HL-60 (cell line): ENCODE data around the gene RPS6KA4.

Experiments
- DNase-seq, 2 experiments: peaks; one replicate each; pipeline ENCODE4 v3.0.0-alpha.2; 2010 to 2020; ENCODE audit warnings: low read depth in 1 of 2, low spot score in 1 of 2
- H3K27ac ChIP-seq: fragments of 250-450 bp; sonication (Bioruptor Pico); replicated peaks from 2 replicates; pipeline ENCODE4 v1.5.1; 2020; ENCODE audit warnings: mild to moderate bottlenecking, moderate library complexity
- H3K27me3 ChIP-seq: fragments of 250-450 bp; sonication (Bioruptor Pico); 2 replicates; pipeline ENCODE4 v1.5.1; 2021; ENCODE audit warnings: mild to moderate bottlenecking, moderate library complexity; ENCODE audit not compliant: insufficient read depth, poor library complexity, severe bottlenecking
- H3K4me3 ChIP-seq: replicated peaks from 2 replicates; pipeline ENCODE4 v1.5.1; 2011; ENCODE audit warnings: mild to moderate bottlenecking, control low read depth, low read length; ENCODE audit not compliant: insufficient read depth
- GABPA ChIP-seq: IDR thresholded peaks from 2 replicates; pipeline ENCODE4 v1.6.1; 2012; ENCODE audit warnings: low read depth
- POLR2AphosphoS5 ChIP-seq: IDR thresholded peaks from 2 replicates; pipeline ENCODE4 v1.6.1; 2012; ENCODE audit warnings: low read depth
- SPI1 ChIP-seq: IDR thresholded peaks from 2 replicates; pipeline ENCODE4 v1.6.1; 2012; ENCODE audit warnings: low read depth, mild to moderate bottlenecking, borderline replicate concordance
- TF ChIP-seq, protein P1 (sequence below): IDR thresholded peaks from 2 replicates; pipeline ENCODE4 v1.6.1; 2012; ENCODE audit warnings: low read depth; ENCODE audit not compliant: insufficient replicate concordance
- TF ChIP-seq, protein P2 (sequence below): IDR thresholded peaks from one replicate; pipeline ENCODE4 v1.5.1; 2011; ENCODE audit warnings: low read length, control low read depth, inconsistent platforms; ENCODE audit not compliant: insufficient read depth

RPS6KA4 gene

DNA sequence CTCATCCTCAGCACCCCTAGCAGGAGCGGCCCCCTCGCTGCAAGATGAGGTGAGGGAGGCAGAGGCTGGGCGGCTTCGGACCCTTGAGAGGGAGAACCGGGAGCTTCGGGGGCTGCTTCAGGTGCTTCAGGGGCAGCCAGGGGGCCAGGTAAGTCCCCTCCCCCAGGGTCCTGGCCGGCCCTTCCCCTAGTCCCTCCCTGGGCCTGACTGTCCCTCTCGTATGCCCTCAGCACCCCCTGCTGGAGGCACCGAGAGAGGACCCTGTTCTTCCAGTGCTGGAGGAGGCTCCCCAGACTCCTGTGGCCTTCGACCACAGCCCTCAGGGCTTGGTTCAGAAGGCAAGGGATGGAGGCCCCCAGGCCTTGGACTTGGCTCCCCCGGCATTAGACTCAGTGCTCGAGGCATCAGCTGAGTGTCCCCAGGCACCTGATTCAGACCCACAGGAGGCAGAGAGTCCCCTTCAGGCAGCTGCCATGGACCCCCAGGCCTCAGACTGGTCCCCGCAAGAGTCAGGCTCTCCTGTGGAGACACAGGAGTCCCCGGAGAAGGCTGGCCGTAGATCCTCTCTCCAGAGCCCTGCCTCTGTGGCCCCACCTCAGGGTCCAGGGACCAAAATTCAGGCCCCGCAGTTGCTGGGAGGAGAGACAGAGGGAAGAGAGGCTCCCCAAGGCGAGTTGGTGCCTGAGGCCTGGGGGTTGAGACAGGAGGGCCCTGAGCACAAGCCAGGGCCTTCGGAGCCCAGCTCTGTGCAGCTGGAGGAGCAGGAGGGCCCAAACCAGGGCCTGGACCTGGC lies 15.0 kb upstream of the RPS6KA4 start:
- H3K4me3 ChIP-seq, result no peak overlapping the region
- DNase-seq, result peak in 1 of 2 experiments; percentile 41
- no peaks in the 10 kb centered on the region for H3K27me3 ChIP-seq
- no peak overlapping the region for H3K27ac ChIP-seq
- TF ChIP-seq, protein P1, sequence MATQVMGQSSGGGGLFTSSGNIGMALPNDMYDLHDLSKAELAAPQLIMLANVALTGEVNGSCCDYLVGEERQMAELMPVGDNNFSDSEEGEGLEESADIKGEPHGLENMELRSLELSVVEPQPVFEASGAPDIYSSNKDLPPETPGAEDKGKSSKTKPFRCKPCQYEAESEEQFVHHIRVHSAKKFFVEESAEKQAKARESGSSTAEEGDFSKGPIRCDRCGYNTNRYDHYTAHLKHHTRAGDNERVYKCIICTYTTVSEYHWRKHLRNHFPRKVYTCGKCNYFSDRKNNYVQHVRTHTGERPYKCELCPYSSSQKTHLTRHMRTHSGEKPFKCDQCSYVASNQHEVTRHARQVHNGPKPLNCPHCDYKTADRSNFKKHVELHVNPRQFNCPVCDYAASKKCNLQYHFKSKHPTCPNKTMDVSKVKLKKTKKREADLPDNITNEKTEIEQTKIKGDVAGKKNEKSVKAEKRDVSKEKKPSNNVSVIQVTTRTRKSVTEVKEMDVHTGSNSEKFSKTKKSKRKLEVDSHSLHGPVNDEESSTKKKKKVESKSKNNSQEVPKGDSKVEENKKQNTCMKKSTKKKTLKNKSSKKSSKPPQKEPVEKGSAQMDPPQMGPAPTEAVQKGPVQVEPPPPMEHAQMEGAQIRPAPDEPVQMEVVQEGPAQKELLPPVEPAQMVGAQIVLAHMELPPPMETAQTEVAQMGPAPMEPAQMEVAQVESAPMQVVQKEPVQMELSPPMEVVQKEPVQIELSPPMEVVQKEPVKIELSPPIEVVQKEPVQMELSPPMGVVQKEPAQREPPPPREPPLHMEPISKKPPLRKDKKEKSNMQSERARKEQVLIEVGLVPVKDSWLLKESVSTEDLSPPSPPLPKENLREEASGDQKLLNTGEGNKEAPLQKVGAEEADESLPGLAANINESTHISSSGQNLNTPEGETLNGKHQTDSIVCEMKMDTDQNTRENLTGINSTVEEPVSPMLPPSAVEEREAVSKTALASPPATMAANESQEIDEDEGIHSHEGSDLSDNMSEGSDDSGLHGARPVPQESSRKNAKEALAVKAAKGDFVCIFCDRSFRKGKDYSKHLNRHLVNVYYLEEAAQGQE, result no peak
- no peak for TF ChIP-seq GABPA
- TF ChIP-seq, protein P2, sequence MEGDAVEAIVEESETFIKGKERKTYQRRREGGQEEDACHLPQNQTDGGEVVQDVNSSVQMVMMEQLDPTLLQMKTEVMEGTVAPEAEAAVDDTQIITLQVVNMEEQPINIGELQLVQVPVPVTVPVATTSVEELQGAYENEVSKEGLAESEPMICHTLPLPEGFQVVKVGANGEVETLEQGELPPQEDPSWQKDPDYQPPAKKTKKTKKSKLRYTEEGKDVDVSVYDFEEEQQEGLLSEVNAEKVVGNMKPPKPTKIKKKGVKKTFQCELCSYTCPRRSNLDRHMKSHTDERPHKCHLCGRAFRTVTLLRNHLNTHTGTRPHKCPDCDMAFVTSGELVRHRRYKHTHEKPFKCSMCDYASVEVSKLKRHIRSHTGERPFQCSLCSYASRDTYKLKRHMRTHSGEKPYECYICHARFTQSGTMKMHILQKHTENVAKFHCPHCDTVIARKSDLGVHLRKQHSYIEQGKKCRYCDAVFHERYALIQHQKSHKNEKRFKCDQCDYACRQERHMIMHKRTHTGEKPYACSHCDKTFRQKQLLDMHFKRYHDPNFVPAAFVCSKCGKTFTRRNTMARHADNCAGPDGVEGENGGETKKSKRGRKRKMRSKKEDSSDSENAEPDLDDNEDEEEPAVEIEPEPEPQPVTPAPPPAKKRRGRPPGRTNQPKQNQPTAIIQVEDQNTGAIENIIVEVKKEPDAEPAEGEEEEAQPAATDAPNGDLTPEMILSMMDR, result no peak
- TF ChIP-seq SPI1, result no peak
- TF ChIP-seq POLR2AphosphoS5, result no peak

DNA sequence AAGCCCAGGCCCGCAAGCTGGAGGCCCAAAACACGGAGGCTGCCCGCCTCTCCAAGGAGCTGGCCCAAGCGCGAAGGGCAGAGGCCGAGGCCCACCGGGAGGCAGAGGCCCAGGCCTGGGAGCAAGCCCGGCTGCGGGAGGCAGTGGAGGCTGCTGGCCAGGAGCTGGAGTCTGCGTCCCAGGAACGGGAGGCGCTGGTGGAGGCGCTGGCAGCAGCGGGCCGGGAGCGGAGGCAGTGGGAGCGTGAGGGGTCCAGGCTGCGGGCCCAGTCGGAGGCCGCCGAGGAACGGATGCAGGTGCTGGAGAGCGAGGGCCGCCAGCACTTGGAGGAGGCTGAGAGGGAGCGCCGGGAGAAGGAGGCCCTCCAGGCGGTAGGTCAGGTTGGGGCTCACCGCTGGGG lies 14.2 kb upstream of the RPS6KA4 start:
- Histone ChIP-seq H3K27me3 (no peaks in the 10 kb centered on the region), H3K4me3 (no peak overlapping the region), H3K27ac (no peak overlapping the region)
- DNase-seq, result no peak
- TF ChIP-seq SPI1, result no peak
- TF ChIP-seq, protein P2, result no peak
- TF ChIP-seq GABPA, result no peak
- TF ChIP-seq POLR2AphosphoS5, result no peak

DNA sequence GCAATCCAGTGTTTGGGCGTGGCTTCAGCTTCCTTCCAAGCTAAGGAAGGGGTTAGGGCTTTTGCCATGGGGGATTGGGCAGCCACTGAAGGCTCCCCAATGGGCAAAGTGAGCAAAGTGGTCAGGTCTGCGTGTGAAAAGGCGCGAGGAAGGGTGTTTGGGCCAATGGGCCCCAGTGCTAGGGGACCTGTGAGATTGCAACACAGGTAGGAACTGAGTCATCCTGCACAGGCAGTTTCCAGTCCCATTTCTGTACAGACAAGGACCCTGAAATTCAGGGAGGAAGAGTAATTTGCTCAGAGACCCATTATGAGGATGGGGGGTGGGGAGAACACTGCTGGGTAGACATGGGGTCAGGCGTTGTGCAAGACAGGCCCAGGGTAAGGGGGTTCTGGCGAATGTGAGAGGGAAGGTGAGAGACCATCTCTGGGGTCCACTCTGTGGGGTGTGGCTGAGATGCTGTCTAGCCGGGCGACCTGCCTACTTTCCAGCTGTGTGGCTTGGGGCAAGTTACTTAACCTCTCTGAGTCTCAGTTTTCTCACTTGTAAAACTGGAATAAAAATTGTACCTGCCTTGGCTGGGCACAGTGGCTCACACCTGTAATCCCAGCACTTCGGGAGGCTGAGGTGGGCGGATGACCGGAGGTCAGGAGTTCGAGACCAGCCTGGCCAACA lies 11.6 kb upstream of the RPS6KA4 start:
- Histone ChIP-seq H3K27ac (peak overlapping the region; percentile 63), H3K27me3 (no peaks in the 10 kb centered on the region), H3K4me3 (no peak overlapping the region)
- peak; percentile 70 to 84 for DNase-seq
- TF ChIP-seq POLR2AphosphoS5 (no peak), SPI1 (no peak), GABPA (no peak)
- TF ChIP-seq, protein P2, result no peak
- TF ChIP-seq, protein P1, result no peak
